GM18498 (cell line): Measurements from ENCODE around the gene LRRC26.
"Not testable (repeated sequence)": the region's sequence is repeated elsewhere in the genome, so short reads cannot be mapped to it uniquely, and the experiment has no call there.

Source experiments
- ATAC-seq: cut with Tn5 transposase; IDR thresholded peaks from one replicate; pipeline ENCODE4 v1.9.1; 2021; ENCODE audit warnings: mild to moderate bottlenecking, moderate library complexity; ENCODE audit not compliant: unreplicated experiment

LRRC26 gene

DNA sequence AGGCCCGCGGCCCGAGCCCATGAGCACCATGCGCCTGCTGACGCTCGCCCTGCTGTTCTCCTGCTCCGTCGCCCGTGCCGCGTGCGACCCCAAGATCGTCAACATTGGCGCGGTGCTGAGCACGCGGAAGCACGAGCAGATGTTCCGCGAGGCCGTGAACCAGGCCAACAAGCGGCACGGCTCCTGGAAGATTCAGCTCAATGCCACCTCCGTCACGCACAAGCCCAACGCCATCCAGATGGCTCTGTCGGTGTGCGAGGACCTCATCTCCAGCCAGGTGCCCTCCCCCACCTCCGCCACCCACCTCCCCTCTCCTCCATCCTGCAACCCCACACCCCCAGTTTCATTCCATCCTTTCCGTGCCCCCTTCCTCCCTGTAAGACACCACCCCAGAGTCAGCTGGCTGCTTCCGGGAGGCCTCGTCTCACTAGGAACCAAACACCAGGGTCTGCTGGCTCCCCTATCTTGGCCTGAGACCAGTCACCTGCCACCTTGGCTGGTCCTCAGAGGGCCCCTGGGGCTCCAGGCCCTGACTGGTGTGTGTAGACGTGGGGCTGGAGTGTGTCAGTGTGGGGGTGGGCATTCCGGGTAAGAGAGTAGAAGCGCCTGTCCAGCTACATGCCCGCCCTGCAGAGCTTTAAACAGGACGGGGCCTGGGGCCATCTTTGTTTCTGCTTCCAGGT lies 30.2 kb downstream of the LRRC26 start:
- no peak for ATAC-seq

DNA sequence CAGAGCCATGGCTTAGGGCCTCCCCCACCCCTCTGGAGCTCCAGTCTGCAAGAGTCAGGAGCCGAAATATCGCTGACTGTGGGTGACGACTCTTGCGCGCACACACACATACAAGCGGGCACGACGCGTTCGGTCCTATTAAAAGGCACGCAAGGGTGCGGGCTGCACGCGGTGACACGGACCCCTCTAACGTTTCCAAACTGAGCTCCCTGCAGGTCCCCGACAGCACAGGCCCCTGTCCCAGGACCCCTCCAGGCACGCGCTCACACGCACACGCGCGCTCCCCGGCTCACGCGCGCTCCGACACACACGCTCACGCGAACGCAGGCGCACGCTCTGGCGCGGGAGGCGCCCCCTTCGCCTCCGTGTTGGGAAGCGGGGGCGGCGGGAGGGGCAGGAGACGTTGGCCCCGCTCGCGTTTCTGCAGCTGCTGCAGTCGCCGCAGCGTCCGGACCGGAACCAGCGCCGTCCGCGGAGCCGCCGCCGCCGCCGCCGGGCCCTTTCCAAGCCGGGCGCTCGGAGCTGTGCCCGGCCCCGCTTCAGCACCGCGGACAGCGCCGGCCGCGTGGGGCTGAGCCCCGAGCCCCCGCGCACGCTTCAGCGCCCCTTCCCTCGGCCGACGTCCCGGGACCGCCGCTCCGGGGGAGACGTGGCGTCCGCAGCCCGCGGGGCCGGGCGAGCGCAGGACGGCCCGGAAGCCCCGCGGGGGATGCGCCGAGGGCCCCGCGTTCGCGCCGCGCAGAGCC lies 31.0 kb downstream of the LRRC26 start, which contains the start of gene GRIN1:
TSS of gene GRIN1 (plus strand) at position 433 of the 746 bp plus-strand sequence. CDS start 333 bp downstream, outside the sequence.
- no peak for ATAC-seq

DNA sequence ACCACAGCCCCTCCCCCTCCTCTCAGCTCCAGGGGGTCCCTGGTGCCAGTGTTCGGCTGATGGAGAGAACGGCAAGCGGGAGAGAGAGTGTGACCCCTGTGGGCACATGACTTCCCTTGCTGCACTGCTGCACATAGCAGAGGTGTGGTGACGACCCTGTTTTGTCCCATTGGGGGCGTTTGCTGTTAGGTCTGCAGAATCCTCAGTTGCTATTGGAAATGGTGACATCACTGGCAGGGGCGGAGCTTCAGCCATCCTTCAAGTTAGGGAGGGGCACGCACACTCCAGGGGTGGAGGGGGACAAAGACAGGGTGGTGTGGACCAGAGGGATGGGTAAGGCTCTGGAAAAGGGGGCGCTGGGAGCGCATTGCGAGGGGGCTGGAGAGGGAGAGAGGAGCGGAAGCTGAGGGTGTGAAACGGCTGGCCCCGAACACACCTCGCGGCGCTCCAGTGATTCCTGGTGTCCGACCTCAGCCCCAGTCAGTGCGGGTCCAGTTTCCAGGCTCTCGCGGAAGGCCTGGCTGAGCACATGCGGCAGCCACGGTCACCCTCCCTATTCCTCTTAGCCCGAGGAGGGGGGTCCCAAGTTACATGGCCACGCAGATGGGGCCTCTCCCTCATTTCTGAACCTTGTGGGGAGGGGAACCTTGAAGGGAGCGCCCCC lies 31.7 kb downstream of the LRRC26 start:
- no peak for ATAC-seq

DNA sequence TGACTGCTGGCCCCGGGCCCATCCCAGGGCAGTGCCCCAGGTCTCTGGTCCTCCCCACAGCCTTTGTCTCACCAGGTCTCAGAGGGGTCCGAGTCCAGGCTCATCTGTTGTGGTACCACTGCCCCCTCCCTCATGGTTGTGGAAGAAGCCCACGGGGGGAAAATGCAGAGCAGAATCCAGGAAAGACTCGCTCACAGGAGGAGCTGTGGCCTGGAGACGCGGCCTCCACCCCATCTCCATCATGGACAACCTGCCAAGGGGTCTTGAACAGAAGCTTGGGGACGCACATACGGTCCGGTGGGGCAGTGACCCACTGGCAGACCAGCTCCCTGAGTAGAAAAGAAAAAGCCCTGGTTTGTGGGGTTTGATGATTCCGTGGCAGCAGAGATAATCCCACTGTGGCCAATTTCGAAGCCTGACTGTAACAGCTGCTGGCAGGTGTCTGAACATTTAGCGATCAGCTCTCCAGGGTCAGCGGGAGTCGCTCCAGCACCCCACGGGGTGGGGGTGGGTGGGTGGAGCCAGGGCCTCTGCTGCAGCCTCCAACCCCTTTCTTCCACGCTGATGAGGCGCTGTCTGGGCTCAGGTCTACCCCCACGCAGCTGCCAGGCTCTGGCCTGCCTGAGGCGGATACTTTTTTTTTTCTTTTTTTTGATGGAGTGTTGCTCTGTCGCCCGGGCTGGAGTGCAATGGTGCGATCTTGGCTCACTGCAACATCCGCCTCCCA lies 32.8 kb downstream of the LRRC26 start:
- ATAC-seq: no peak

DNA sequence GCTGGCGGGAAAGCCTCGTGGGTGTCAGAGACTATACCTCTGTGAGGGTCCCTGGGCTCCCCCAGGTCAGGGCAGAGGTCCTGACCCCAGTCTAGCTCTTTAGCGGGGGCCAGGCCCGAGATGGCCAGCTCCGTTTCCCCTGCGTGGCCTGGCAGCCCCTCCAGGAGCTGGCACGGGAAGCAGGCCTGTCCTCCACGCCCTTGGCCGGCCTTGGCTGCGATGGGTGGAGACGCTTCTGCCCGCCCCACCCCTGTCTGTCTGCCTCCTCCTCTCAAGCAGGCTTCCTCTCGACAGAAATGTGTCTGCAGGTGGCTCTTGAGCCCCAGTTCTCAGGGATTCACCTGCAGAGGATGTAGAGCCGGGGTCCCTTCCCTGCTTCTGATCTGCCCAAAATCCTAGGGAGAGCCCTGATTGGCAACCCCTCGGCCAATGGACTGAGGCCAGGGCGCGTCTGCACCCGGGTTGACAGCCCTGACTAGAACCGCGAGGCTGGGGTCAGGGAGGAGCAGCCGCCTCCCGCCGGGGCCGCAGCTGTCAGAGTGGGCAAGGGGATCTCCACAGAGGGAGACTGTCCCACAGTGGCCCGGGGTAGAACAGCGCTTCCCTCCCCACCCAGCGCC lies 33.5 kb downstream of the LRRC26 start:
- no peak for ATAC-seq

DNA sequence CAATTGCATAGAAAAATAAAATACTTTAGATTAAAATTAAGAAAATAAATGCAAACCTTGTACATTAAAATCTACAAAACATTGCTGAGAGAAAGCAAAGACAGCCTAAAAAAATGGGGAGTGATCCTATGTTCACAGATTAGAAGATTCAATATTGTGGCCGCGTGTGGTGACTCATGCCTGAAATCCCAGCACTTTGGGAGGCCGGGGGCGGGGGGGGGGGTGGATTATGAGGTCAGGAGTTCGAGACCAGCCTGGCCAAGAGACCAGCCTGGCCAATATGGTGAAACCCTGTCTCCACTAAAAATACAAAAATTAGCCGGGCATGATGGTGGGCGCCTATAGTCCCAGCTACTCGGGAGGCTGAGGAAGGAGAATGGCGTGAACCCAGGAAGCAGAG lies 34.7 kb downstream of the LRRC26 start:
- ATAC-seq: not testable (repeated sequence)

DNA sequence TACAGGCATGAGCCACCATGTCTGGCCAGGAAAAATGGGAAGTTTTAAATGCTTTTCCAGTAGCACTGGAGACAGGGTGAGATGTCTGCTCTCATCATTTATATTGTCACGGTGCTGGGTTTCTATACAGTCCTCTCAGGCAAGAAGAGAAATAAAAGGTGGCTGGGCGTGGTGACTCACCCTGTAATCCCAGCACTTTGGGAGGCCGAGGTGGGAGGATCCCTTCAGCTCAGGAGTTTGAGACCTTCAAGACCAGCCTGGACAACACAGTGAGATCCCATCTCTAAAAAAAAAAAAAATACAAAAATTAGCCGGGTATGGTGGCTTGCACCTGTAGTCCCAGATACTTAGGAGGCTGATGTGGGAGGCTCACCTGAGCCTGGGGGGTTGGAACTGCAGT lies 35.7 kb downstream of the LRRC26 start:
- ATAC-seq: no peak

DNA sequence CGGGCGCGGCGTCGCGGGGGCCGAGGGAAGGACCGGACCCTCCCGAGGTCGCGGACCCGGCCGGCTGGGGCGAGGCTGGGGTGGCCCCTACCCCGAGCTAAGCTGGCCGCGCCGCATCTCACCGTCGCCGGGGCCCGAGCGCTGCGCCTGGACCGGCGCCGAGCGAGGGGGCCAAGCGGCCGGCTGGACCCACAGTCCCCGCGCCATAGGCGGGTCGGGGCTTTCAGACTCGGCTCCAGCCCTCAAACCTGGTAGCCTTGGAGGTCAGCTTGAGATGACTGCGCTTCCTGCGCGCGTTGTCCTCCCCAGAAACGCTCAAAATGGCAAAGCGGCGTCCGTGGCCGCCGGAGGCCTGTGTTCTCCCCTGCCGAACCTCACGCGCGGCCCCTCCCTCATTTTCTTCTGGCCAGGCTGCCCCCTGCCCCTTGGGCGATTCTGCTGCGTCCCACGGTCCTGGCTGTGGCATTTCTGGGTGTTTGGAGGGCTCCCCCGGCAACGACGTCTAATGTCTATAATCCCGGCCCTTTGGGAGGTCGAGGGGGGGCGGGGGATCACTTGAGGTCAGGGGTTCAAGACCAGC lies 39.6 kb downstream of the LRRC26 start:
- ATAC-seq: no peak

DNA sequence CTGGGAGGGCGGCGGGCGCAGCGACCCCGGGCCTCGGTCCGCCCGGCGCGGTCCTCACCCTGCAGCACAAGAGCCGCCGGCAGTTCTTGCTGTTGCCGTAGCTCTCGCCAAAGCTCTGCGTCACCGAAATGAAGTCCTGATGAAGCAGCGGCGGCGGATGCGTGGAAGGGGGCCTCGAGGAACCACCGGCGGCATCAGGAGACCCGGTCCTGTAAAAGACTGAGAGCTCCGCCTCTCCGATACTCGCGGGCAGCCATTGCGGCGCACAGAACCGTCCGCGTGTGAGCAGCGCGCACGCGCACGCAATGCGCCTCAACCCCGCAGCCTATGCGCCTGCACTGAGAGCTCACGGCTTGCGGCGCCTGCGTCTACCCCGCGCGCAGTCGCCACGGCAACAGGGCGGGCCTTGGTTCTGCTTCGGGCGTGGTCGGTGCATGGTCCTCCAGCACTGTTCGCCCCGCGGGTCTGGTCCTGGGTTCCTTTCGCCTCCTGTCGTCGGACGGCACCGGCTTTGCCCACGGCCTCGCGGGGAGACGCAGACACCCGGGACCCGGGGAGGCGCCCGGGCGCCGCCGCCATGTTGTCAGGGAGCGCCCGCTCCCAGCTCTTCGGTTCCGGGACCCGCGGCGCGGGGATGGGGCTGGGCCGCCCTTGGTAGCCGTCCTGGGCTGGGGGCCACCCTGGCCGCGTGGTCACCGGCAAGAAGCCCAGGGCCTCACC lies 40.2 kb downstream of the LRRC26 start:
- peak; percentile 89 for ATAC-seq

DNA sequence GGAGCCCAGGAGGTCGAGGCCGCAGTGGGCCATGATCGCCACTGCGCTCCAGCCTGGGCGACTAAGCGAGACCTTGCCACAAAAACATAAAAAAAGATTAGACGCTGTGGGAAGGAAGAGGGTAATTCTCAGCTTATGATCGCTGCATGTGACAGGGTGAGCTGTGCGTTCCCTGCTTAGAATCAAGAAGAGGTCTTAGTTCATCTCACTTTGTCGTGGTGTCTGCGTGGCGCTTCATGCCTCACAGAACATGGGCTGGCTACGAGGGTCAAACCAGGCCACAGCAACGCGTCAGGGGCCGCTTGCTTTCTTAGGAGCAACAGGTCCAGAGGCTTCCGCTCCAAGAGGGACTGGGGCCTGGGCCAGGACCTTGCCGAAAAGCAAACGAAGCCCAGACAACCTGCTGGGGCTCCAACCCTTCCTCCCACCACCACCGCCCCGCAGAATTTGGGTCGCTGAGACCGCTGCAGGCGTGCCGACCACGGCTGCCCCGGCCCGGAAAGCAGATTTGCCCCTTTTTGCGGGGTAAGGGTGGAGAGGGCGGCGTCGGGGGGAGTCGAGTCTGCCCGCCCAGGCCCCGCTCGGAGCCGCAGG lies 40.9 kb downstream of the LRRC26 start:
- ATAC-seq: peak; percentile 6

DNA sequence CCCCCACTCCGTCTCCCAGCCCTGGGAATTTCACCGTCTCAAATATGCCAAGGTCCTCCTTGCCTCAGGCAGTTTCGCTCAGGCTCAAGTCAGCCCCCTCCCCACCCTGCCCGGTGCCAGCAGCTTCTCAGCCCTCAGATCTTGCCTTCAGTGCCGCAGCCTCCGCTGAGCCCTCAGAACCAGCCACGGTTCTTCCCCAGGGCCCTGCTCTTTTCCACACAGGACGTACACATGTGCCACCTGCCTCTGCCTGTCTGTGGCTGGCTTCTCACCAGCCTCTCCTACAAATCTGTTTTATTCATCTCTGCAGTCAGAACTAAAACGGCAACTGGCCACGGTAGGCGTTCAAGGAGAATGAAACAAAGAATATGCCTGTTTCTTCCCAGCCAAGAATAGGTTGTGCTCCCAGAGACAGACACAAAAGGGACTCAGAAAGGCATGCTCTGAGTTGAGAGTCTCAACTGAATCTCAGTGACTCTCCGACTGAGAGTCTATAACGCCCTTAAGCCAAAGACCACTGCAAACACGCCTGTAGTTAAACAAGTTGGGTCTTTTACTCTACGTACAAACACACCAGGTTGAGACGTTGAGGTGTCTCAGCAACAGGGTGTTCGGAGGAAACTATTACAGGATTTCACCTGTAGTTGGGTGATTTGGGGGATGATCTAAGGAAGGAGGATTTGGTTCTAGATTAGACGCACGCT lies 41.5 kb downstream of the LRRC26 start:
- ATAC-seq: no peak

DNA sequence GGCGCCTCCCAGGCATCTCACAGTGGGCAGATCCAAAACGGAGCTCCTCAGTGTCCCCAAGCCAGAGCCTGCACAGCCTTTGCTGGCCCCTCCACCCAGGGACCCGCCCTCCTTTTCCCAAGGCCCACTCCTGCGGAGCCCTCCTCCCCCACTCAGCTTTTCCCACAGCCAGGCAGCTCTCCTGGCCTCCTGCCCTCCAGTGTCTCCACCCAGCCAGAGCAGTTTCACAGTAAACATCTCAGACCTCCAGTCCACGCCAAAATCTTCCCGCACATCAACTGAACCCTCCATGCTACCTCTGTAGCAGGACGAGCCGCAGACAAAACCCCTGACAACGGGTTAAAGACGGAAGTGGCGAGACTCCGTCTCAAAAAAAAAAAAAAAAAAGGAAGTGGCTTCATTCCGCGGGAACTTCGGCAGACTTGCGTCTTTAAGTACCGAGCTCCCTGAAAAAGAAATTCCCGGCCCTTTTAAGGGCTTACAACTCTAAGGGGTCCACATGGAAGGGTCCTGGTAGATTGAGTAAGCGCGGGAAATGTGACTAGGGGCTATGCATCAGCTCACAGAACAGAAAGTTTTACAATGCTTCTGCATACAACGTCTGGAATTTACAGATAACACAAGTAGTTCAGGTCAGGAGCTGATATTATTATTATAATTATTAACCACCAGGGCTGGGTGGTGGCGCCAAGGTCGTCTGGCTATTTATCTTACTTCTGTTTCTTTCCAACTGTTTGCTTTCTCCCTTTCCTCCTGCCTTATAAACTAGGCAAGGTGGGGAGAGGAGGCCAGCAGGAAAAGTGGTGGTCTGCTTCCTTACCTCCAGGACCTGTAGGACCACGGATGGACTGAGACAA lies 42.3 kb downstream of the LRRC26 start:
- no peak for ATAC-seq

DNA sequence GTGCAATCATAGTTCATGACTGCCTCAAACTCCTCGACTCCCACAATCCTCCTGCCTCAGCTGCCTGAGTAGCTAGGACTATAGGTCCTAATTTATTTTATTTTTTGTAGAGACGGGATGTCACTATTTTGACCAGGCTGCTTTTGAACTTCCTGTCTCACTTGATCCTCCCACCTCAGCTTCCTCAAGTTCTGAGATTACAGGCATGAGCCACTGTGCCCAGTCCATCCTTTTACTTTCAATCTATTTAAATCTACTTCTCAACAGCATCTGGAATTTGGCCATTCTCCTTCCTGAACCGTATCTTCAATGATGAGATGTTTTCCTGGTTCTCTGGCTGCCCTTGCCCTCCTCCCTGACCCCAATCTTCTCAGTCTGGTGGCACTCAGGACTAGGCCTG lies 43.1 kb downstream of the LRRC26 start:
- no peak for ATAC-seq

DNA sequence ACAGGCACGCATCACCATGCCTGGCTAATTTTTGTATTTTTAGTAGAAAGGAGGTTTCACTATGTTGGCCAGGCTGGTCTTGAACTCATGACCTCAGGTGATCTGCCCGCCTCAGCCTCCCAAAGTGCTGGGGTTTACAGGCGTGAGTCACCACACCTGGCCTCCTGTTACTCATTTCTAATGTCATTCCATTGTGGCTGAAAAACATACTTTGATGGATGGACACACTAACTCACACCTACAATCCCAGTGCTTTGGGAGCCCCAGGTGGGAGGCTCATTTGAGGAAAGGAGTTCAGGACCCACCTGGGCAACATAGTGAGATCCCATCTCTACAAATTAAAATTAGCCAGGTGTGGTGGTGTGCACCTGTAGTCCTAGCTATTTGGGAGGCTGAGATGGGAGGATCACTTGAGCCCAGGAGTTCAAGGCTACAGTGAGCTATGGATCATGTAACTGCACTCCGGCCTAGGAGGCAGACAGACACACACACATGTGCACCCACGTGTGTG lies 45.8 kb downstream of the LRRC26 start:
- not testable (repeated sequence) for ATAC-seq

DNA sequence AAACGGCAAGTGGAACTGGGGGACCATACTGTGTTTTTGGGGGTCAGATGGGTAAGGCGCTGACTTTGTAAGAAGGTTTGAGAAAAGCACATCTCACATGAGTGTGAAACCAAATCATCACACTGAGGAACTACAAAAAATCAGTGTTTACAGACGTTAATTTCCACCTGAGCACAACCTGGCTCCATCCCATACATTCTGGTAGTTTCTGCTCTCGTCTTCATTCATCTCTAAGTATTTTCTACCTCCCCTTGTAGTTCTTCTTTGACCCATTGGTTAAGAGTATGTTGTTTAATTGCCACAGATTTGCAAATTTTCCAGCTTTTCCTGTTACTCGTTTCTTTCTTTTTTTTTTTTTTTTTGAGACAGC lies 46.4 kb downstream of the LRRC26 start:
- peak; percentile 40 for ATAC-seq

DNA sequence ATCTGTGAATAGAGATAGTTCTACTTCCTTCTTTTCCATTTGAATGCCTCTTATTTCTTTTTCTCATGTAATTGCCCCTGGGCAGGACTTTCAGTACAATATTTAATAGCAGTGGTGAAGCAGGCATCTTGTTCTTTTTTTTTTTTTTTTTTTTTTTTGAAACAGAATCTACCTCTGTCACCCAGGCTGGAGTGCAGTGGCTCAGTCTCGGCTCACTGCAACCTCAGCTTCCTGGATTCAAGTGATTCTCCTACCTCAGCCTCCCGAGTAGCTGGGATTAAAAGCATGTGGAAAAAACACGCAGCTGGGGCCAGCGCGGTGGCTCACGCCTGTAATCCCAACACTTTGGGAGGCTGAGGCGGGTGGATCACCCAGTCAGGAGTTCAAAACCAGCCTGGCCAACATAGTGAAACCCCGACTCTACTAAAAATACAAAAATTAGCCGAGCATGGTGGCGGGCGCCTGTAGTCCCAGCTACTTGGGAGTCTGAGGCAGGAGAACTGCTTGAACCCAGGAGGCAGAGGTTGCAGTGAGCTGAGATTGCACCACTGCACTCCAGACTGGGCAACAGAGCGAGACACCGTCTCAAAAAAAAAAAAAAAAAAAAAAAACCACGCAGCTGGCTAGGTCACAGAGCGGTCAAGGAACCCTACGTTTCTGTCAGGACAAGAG lies 46.9 kb downstream of the LRRC26 start:
- ATAC-seq: not testable (repeated sequence)
